Peyer's patch (tissue), 4 donors: ENCODE data around the gene PAIP2. TPM values are rescaled to one million over a fixed set of nuclear protein-coding genes. Genes with fewer than 3 reads are reported as not detected.

Source experiments
- DNase-seq, 3 donors: peaks; one replicate each; pipeline ENCODE4 v3.0.0-alpha.2; 2017 to 2019
- H3K27ac ChIP-seq, 4 donors: fragments of 200-600 bp; sonication (generic); one replicate each; pipeline ENCODE4 v1.5.1; 2016 to 2019
- H3K27me3 ChIP-seq, 2 donors: fragments of 200-600 bp; sonication (generic); one replicate each; pipeline ENCODE4 v1.5.1; 2019
- H3K36me3 ChIP-seq, 3 donors: fragments of 200-600 bp; sonication (generic); one replicate each; pipeline ENCODE4 v1.5.1; 2016 to 2019
- H3K4me1 ChIP-seq, 4 donors: fragments of 200-600 bp; sonication (generic); one replicate each; pipeline ENCODE4 v1.5.1; 2016 to 2019
- H3K4me3 ChIP-seq, 4 donors: fragments of 200-600 bp; sonication (generic); 1 replicate in 3 of 4; 2 replicates in 1 of 4; pipeline ENCODE4 v1.5.1; 2016 to 2019; ENCODE audit warnings: mild to moderate bottlenecking in 1 of 4
- H3K9me3 ChIP-seq, 4 donors: fragments of 200-600 bp; sonication (generic); one replicate each; pipeline ENCODE4 v1.5.1; 2016 to 2019; ENCODE audit warnings: mild to moderate bottlenecking in 1 of 4
- POLR2A ChIP-seq, 2 donors: fragments of 450-650 bp; IDR thresholded peaks; one replicate each; pipeline ENCODE4 v1.5.1; 2017; ENCODE audit warnings: antibody characterized with exemption in 2 of 2, mild to moderate bottlenecking in 2 of 2, moderate library complexity in 2 of 2
- total RNA-seq, 4 donors: library from RNA; depleted of rRNA; stranded (reverse); fragments of >200 nt; gene quantifications; one replicate each; pipeline ENCODE4 v1.1.0, GENCODE V29; 2016
- TF ChIP-seq, protein P1 (sequence below), 6 experiments: fragments of 450-650 bp in 4 of 6; fragments of 200-600 bp in 2 of 6; sonication (generic) in 1 of 6; IDR thresholded peaks; one replicate each; pipeline ENCODE4 v1.5.1; 2017 to 2019; ENCODE audit warnings: antibody characterized with exemption in 6 of 6, mild to moderate bottlenecking in 3 of 6, moderate library complexity in 1 of 6

The PAIP2 gene
- total RNA-seq, 4 donors from 2014 or later, result 24.3 to 77.6 (median 35.6) TPM

DNA sequence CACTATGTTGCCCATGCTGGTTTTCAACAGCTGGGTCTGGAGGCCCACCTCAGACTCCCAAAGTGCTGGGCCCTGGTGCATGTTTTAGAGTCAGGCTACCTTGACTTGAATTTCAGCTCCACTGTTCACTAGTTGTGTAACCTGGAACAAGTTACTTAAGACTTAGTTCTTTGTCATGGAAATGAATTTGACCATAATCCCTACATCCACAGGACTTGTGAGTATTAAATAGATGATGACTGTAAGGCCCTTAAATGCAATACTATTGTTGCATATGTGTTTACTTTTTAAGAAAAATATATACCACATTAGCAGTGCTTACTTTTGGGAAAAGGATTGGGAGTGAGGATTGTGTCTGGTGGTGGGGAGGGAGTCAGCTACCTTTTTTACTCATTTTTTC, 16.4 kb downstream of the PAIP2 start:
- no peak overlapping the region for H3K27ac ChIP-seq
- H3K36me3 ChIP-seq, result peaks cover 0 to 10% (median 0%) of the 10 kb centered on the region in 3 donors
- no peak for DNase-seq
- no peaks in the 10 kb centered on the region for H3K27me3 ChIP-seq
- no peak for TF ChIP-seq POLR2A (IDR thresholded peaks at IDR 0.05)
- TF ChIP-seq, protein P1, sequence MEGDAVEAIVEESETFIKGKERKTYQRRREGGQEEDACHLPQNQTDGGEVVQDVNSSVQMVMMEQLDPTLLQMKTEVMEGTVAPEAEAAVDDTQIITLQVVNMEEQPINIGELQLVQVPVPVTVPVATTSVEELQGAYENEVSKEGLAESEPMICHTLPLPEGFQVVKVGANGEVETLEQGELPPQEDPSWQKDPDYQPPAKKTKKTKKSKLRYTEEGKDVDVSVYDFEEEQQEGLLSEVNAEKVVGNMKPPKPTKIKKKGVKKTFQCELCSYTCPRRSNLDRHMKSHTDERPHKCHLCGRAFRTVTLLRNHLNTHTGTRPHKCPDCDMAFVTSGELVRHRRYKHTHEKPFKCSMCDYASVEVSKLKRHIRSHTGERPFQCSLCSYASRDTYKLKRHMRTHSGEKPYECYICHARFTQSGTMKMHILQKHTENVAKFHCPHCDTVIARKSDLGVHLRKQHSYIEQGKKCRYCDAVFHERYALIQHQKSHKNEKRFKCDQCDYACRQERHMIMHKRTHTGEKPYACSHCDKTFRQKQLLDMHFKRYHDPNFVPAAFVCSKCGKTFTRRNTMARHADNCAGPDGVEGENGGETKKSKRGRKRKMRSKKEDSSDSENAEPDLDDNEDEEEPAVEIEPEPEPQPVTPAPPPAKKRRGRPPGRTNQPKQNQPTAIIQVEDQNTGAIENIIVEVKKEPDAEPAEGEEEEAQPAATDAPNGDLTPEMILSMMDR (IDR thresholded peaks at IDR 0.05), result no peak
- H3K9me3 ChIP-seq, result no peaks in the 10 kb centered on the region
- no peaks in the 10 kb centered on the region for H3K4me1 ChIP-seq
- no peak overlapping the region for H3K4me3 ChIP-seq

DNA sequence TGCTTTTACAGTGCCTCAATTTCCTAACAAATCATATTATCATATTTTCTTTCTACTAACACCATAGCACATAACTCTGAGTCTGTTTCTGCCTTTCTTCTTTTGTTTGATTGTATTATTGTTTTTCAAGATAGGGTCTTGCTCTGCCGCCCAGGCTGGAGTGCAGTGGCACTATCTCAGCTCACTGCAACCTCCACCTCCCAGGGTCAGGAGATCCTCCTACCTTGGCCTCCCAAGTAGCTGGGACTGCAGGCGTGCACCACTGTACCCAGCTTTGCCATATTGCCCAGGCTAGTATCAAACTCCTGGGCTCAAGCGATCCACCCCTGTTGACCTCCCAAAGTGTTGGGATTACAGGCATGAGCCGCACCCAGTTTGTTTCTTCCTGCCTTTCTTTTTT, 18.7 kb downstream of the PAIP2 start:
- Histone ChIP-seq H3K36me3 (peaks cover 0 to 27% (median 0%) of the 10 kb centered on the region in 3 donors), H3K4me3 (no peak overlapping the region), H3K4me1 (no peaks in the 10 kb centered on the region), H3K27ac (no peak overlapping the region), H3K9me3 (no peaks in the 10 kb centered on the region), H3K27me3 (no peaks in the 10 kb centered on the region)
- no peak for TF ChIP-seq POLR2A (IDR thresholded peaks at IDR 0.05)
- TF ChIP-seq, protein P1 (IDR thresholded peaks at IDR 0.05), result no peak
- no peak for DNase-seq

DNA sequence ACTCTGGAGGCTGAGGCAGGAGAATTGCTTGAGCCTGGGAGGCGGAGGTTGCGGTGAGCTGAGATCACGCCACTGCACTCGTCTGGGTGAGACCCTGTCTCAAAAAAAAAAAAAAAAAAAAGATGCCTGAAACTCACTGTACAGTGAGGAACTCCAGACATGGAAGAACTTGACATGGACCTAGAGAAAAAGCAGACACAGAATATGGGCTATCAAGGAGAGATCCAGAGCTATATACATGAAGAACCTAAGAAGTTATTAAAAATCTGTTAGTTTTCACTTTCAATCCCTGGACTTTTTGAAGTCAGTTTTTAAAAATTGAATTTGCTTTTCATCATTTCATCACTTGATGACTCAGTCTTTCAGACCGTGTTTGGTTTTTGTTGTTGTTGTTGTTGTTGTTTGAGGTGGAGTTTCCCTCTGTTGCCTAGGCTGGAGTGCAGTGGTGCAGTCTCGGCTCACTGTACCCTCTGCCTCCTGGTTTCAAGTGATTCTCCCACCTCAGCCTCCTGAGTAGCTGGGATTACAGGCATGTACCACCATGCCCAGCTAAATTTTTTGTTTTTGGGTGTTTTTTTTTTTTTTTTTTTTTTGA, 20.3 kb downstream of the PAIP2 start:
- H3K4me3 ChIP-seq, result no peak overlapping the region
- H3K36me3 ChIP-seq, result peaks cover 0 to 42% (median 0%) of the 10 kb centered on the region in 3 donors
- TF ChIP-seq, protein P1 (IDR thresholded peaks at IDR 0.05), result no peak
- TF ChIP-seq POLR2A (IDR thresholded peaks at IDR 0.05), result no peak
- no peaks in the 10 kb centered on the region for H3K27me3 ChIP-seq
- no peak for DNase-seq
- H3K9me3 ChIP-seq, result no peaks in the 10 kb centered on the region
- H3K27ac ChIP-seq, result no peak overlapping the region
- no peaks in the 10 kb centered on the region for H3K4me1 ChIP-seq

DNA sequence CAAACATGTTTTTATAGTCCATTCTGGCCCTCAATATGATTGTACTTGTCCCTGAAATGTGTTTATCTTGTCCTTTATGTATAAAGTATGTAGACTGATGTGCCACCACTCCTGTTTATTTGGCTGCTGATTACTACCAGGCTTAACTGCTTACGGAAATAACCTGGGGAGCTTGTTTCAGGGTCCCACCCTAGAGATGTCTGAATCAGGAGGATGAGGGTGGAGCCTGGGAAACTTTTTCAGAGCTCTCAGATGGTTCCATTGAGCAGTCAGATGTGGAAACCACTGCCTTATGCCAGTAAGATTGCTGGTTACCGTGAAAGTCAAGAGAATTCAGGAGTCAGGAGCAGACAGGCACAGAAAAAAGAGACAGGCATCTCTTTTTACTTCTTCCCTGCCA, 22.3 kb downstream of the PAIP2 start:
- TF ChIP-seq, protein P1 (IDR thresholded peaks at IDR 0.05), result no peak
- TF ChIP-seq POLR2A (IDR thresholded peaks at IDR 0.05), result no peak
- Histone ChIP-seq H3K4me3 (no peak overlapping the region), H3K4me1 (no peaks in the 10 kb centered on the region), H3K36me3 (peaks cover 0 to 62% (median 2%) of the 10 kb centered on the region in 3 donors), H3K27me3 (no peaks in the 10 kb centered on the region), H3K9me3 (no peaks in the 10 kb centered on the region), H3K27ac (no peak overlapping the region)
- no peak for DNase-seq

DNA sequence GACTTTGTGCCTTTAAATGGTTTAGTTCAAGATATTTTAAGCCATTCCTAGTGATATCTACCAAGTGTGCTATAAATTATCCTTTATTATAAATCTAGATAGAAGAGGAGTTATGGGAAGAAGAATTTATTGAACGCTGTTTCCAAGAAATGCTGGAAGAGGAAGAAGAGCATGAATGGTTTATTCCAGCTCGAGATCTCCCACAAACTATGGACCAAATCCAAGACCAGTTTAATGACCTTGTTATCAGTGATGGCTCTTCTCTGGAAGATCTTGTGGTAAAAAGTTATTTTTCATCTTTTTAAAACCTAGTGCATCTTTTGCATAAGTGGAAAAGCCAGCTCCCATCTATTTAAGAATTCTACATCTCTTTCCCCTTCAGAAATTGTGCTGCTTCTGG, 22.8 kb downstream of the PAIP2 start:
- TF ChIP-seq, protein P1 (IDR thresholded peaks at IDR 0.05), result no peak
- TF ChIP-seq POLR2A (IDR thresholded peaks at IDR 0.05), result no peak
- Histone ChIP-seq H3K36me3 (peaks cover 0 to 68% (median 2%) of the 10 kb centered on the region in 3 donors), H3K4me3 (no peak overlapping the region), H3K27ac (no peak overlapping the region), H3K27me3 (no peaks in the 10 kb centered on the region), H3K9me3 (no peaks in the 10 kb centered on the region), H3K4me1 (no peaks in the 10 kb centered on the region)
- no peak for DNase-seq

DNA sequence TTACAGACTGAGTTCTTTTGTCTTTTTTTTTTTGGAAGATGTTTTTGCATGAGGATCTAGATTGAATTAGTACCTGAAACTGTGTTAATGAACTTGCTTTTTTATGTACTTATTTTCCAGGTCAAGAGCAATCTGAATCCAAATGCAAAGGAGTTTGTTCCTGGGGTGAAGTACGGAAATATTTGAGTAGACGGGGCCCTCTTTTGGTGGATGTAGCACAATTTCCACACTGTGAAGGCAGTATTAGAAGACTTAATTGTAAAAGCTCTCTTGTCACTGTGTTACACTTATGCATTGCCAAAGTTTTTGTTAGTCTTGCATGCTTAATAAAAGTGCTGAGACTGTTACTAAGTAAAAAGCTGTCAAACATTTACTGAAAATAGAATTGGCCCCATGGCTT, 27.0 kb downstream of the PAIP2 start:
- Histone ChIP-seq H3K4me3 (no peak overlapping the region), H3K27ac (no peak overlapping the region), H3K27me3 (no peaks in the 10 kb centered on the region), H3K4me1 (no peaks in the 10 kb centered on the region), H3K9me3 (no peaks in the 10 kb centered on the region), H3K36me3 (peaks cover 0 to 78% (median 2%) of the 10 kb centered on the region in 3 donors)
- DNase-seq, result no peak
- TF ChIP-seq POLR2A (IDR thresholded peaks at IDR 0.05), result no peak
- TF ChIP-seq, protein P1 (IDR thresholded peaks at IDR 0.05), result no peak
